GM21381 (cell line): ENCODE measurements around the gene CLDN16.
A peak's percentile ranks its signal among the peaks of the same experiment; 100 is the strongest.

Experiments used
- ATAC-seq: cut with Tn5 transposase; IDR thresholded peaks from one replicate; pipeline ENCODE4 v1.9.1; 2021; ENCODE audit warnings: mild to moderate bottlenecking, moderate library complexity; ENCODE audit not compliant: unreplicated experiment

The CLDN16 gene

GRCh38 chr3:190378240-190378891 lies 9.6 kb upstream of the CLDN16 start:
- ATAC-seq = no peak

- no peak for ATAC-seq
These were observed 7.8 kb upstream of the CLDN16 start for GRCh38 chr3:190380184-190380583.

GRCh38 chr3:190381441-190381840 lies 6.5 kb upstream of the CLDN16 start:
- no peak for ATAC-seq

GRCh38 chr3:190382082-190382481 lies 5.9 kb upstream of the CLDN16 start:
- no peak for ATAC-seq

GRCh38 chr3:190384309-190384756 lies 3.6 kb upstream of the CLDN16 start:
- ATAC-seq = peak; percentile 85

- no peak for ATAC-seq
These were observed 2.0 kb upstream of the CLDN16 start for GRCh38 chr3:190385731-190386688.

GRCh38 chr3:190388703-190389102 lies 740 bp downstream of the CLDN16 start:
- no peak for ATAC-seq

- ATAC-seq = no peak
These were observed 8.0 kb downstream of the CLDN16 start for GRCh38 chr3:190396001-190396400.

GRCh38 chr3:190397889-190398288 lies 9.9 kb downstream of the CLDN16 start:
- no peak for ATAC-seq

- no peak for ATAC-seq
These were observed 11.7 kb downstream of the CLDN16 start for GRCh38 chr3:190399677-190400076.

GRCh38 chr3:190401963-190402362 lies 14.0 kb downstream of the CLDN16 start:
- no peak for ATAC-seq

GRCh38 chr3:190404715-190405114 lies 16.8 kb downstream of the CLDN16 start:
- ATAC-seq = no peak

GRCh38 chr3:190414297-190414696 lies 26.3 kb downstream of the CLDN16 start:
- no peak for ATAC-seq

GRCh38 chr3:190424108-190424477 lies 36.1 kb downstream of the CLDN16 start:
- no peak for ATAC-seq

- peak; percentile 56 for ATAC-seq
These were observed 36.8 kb downstream of the CLDN16 start for GRCh38 chr3:190424478-190425439.

- ATAC-seq = no peak
These were observed 37.9 kb downstream of the CLDN16 start for GRCh38 chr3:190425833-190426232.

GRCh38 chr3:190426806-190427507 lies 39.0 kb downstream of the CLDN16 start:
- no peak for ATAC-seq

GRCh38 chr3:190429681-190430080 lies 41.7 kb downstream of the CLDN16 start:
- ATAC-seq = no peak

- ATAC-seq = no peak
These were observed 42.9 kb downstream of the CLDN16 start for GRCh38 chr3:190430906-190431305.

- ATAC-seq = no peak
These were observed 44.3 kb downstream of the CLDN16 start for GRCh38 chr3:190432216-190432615.
